ENCODE data around the gene LCE3E.
"Not testable (repeated sequence)": the region's sequence is repeated elsewhere in the genome, so short reads cannot be mapped to it uniquely, and the experiment has no call there.

The LCE3E gene

DNA sequence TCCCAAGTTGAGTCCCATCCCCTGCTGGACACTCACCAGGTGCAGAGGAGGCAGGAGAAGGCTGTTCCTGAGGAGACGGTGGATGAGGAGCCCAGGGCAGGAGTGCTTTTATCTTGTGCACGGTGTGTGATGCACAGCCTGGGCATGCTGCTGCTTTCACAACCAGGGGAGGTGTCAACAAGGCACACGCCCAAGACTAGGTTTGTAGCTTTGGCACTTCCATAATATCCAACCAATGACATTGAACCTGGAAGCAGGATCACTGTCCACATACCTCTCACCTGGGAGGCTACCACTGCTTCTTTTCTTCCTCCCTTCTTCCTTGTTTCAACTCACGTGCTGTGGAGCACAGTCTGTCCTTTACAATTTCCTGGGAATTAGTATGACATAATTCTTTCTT is 13.9 kb upstream of the LCE3E start, which contains the start of gene LCE3D:
Gene LCE3D (minus strand): TSS at position 84 of the 400 bp plus-strand sequence. CDS start 580 bp downstream, outside the sequence.
- H2BK15ac ChIP-seq (replicated peaks; ENCODE audit: low read depth) = no peak within 1 kb of the TSS
- no CpG with 5 or more reads among the region's 4 CpGs for WGBS (ENCODE audit: extremely low coverage, insufficient coverage, low lambda C conversion rate)
- no peaks in the 10 kb centered on the region for H3K27me3 ChIP-seq (ENCODE audit: insufficient read depth, low read length, poor library complexity)
- no peak within 1 kb of the TSS for H3K56ac ChIP-seq (ENCODE audit: low read length)
- H2AK5ac ChIP-seq (ENCODE audit: low read length) = no peak within 1 kb of the TSS
- no peak within 1 kb of the TSS for H2BK120ac ChIP-seq (ENCODE audit: low read depth, low read length)
- no peak within 1 kb of the TSS for H2BK5ac ChIP-seq (ENCODE audit: low read length)
- H3K79me1 ChIP-seq (ENCODE audit: low read length) = no peaks in the 10 kb centered on the region
- no peak within 1 kb of the TSS for H3K4me2 ChIP-seq (ENCODE audit: low read length)
- no peaks in the 10 kb centered on the region for H3K79me2 ChIP-seq (ENCODE audit: control insufficient read depth, insufficient read depth, low read length)
- no peak within 1 kb of the TSS for H3K4me3 ChIP-seq (ENCODE audit: low read length)
- H4K8ac ChIP-seq (ENCODE audit: low read depth, low read length) = no peak within 1 kb of the TSS
- DNase-seq = no peak
- no peak within 1 kb of the TSS for H3K23ac ChIP-seq (ENCODE audit: low read length)
- H3K4me1 ChIP-seq (ENCODE audit: control insufficient read depth, low read depth, low read length) = no peaks in the 10 kb centered on the region
- H4K5ac ChIP-seq (ENCODE audit: low read length) = no peak within 1 kb of the TSS
- no peak within 1 kb of the TSS for H3K4ac ChIP-seq (ENCODE audit: low read depth, low read length)
- H3K9ac ChIP-seq (ENCODE audit: low read length) = no peak within 1 kb of the TSS
- no peak within 1 kb of the TSS for H3K27ac ChIP-seq (ENCODE audit: low read depth, low read length)
- H3K36me3 ChIP-seq (ENCODE audit: control insufficient read depth, insufficient read depth, low read length) = no peaks in the 10 kb centered on the region
- no peak within 1 kb of the TSS for H3K18ac ChIP-seq (ENCODE audit: low read length)

DNA sequence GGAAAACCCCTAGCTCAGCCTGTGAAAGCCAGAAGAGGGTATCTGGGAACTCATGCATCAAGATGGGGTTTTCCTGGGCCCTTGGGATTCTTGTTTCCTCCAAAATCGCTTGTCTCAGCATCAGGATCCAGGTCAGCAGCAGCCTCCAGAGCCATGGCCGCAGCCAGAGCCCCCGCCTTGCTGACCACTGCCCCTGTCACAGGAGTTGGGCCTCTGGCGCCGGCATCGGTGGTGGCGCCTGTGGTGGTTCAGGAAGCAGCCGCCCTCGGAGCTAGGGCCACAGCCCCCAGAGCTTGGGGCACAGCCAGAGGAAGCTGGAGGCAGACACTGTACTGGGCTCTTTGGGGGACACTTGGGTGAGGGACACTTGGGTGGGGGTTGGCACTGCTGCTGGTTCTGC is 12.9 kb upstream of the LCE3E start:
- H4K5ac ChIP-seq (ENCODE audit: low read length); H3K79me2 ChIP-seq (ENCODE audit: control insufficient read depth, insufficient read depth, low read length); H3K4ac ChIP-seq (ENCODE audit: low read depth, low read length); H4K8ac ChIP-seq (ENCODE audit: low read depth, low read length); DNase-seq; H3K18ac ChIP-seq (ENCODE audit: low read length); H3K4me1 ChIP-seq (ENCODE audit: control insufficient read depth, low read depth, low read length); H3K27me3 ChIP-seq (ENCODE audit: insufficient read depth, low read length, poor library complexity); H3K4me2 ChIP-seq (ENCODE audit: low read length); H2AK5ac ChIP-seq (ENCODE audit: low read length); H3K79me1 ChIP-seq (ENCODE audit: low read length); H2BK5ac ChIP-seq (ENCODE audit: low read length); H3K56ac ChIP-seq (ENCODE audit: low read length); H3K4me3 ChIP-seq (ENCODE audit: low read length); H3K9ac ChIP-seq (ENCODE audit: low read length); H2BK15ac ChIP-seq (replicated peaks; ENCODE audit: low read depth); H2BK120ac ChIP-seq (ENCODE audit: low read depth, low read length); H3K36me3 ChIP-seq (ENCODE audit: control insufficient read depth, insufficient read depth, low read length); H3K27ac ChIP-seq (ENCODE audit: low read depth, low read length); H3K23ac ChIP-seq (ENCODE audit: low read length): not testable (repeated sequence)
- WGBS (ENCODE audit: extremely low coverage, insufficient coverage, low lambda C conversion rate) = no CpG with 5 or more reads among the region's 9 CpGs

DNA sequence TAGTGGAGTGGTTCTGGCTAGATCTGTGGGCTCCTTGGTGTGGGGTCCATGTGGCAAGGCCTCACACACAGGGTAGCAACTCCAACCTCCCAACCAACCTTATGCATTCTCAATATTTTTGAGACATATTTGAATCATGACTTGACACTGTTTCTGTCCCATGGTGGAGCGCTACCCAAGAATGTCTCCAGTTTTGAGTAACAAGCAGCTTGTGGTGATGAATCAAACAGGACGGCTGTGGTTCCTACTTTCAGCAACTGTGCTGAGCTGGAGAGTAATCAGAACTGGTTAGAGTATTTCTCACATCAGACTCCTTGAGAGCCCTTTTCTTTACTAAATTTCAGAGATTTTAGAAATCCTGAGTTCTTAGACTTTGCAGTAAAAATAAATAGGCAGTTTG is 10.6 kb upstream of the LCE3E start:
- Histone ChIP-seq H2AK5ac (ENCODE audit: low read length) (no peak overlapping the region), H3K36me3 (ENCODE audit: control insufficient read depth, insufficient read depth, low read length) (no peaks in the 10 kb centered on the region), H3K79me1 (ENCODE audit: low read length) (no peaks in the 10 kb centered on the region), H3K4me3 (ENCODE audit: low read length) (no peak overlapping the region), H2BK120ac (ENCODE audit: low read depth, low read length) (no peak overlapping the region), H4K8ac (ENCODE audit: low read depth, low read length) (no peak overlapping the region), H3K4me1 (ENCODE audit: control insufficient read depth, low read depth, low read length) (no peaks in the 10 kb centered on the region), H3K27ac (ENCODE audit: low read depth, low read length) (no peak overlapping the region), H3K23ac (ENCODE audit: low read length) (no peak overlapping the region), H3K4ac (ENCODE audit: low read depth, low read length) (no peak overlapping the region), H2BK5ac (ENCODE audit: low read length) (no peak overlapping the region), H4K5ac (ENCODE audit: low read length) (no peak overlapping the region), H3K27me3 (ENCODE audit: insufficient read depth, low read length, poor library complexity) (no peaks in the 10 kb centered on the region), H3K56ac (ENCODE audit: low read length) (no peak overlapping the region), H3K9ac (ENCODE audit: low read length) (no peak overlapping the region), H3K18ac (ENCODE audit: low read length) (no peak overlapping the region), H3K4me2 (ENCODE audit: low read length) (no peak overlapping the region), H2BK15ac (replicated peaks; ENCODE audit: low read depth) (no peak overlapping the region), H3K79me2 (ENCODE audit: control insufficient read depth, insufficient read depth, low read length) (no peaks in the 10 kb centered on the region)
- no CpG with 5 or more reads among the region's 2 CpGs for WGBS (ENCODE audit: extremely low coverage, insufficient coverage, low lambda C conversion rate)
- no peak for DNase-seq

DNA sequence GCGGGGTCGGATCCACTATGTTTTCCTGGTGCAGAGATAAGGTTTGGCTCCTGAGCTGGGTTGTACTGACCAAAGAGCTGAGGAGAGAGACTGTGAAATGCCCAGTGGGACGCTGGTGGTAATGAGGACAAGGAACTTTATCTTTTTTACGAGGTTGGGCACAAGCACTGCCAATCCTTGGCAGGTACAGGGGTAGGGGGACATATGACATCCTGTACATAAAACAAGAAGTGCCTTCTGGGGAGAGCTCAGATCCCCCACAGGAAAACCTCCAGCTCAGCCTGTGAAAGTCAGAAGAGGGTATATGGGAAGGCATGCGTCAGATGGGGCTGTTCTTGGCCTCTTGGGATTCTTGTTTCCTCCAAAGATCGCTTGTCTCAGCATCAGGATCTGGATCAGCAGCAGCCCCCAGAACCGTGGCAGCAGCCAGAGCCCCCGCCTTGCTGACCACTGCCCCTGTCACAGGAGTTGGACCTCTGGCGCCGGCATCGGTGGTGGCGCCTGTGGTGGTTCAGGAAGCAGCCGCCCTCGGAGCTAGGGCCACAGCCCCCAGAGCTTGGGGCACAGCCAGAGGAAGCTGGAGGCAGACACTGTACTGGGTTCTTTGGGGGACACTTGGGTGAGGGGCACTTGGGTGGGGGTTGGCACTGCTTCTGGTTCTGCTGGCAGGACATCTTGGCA is 905 bp downstream of the LCE3E start:
- Histone ChIP-seq H3K27ac (ENCODE audit: low read depth, low read length) (no peak overlapping the region), H2AK5ac (ENCODE audit: low read length) (no peak overlapping the region), H3K4ac (ENCODE audit: low read depth, low read length) (no peak overlapping the region), H2BK120ac (ENCODE audit: low read depth, low read length) (no peak overlapping the region), H3K23ac (ENCODE audit: low read length) (no peak overlapping the region), H4K8ac (ENCODE audit: low read depth, low read length) (no peak overlapping the region), H3K79me2 (ENCODE audit: control insufficient read depth, insufficient read depth, low read length) (no peaks in the 10 kb centered on the region), H3K4me2 (ENCODE audit: low read length) (no peak overlapping the region), H3K56ac (ENCODE audit: low read length) (no peak overlapping the region), H3K79me1 (ENCODE audit: low read length) (no peaks in the 10 kb centered on the region), H3K27me3 (ENCODE audit: insufficient read depth, low read length, poor library complexity) (no peaks in the 10 kb centered on the region), H3K4me1 (ENCODE audit: control insufficient read depth, low read depth, low read length) (no peaks in the 10 kb centered on the region), H4K5ac (ENCODE audit: low read length) (no peak overlapping the region), H3K4me3 (ENCODE audit: low read length) (no peak overlapping the region), H3K36me3 (ENCODE audit: control insufficient read depth, insufficient read depth, low read length) (no peaks in the 10 kb centered on the region), H2BK5ac (ENCODE audit: low read length) (no peak overlapping the region), H3K9ac (ENCODE audit: low read length) (no peak overlapping the region), H2BK15ac (replicated peaks; ENCODE audit: low read depth) (no peak overlapping the region), H3K18ac (ENCODE audit: low read length) (no peak overlapping the region)
- no CpG with 5 or more reads among the region's 14 CpGs for WGBS (ENCODE audit: extremely low coverage, insufficient coverage, low lambda C conversion rate)
- DNase-seq = no peak

DNA sequence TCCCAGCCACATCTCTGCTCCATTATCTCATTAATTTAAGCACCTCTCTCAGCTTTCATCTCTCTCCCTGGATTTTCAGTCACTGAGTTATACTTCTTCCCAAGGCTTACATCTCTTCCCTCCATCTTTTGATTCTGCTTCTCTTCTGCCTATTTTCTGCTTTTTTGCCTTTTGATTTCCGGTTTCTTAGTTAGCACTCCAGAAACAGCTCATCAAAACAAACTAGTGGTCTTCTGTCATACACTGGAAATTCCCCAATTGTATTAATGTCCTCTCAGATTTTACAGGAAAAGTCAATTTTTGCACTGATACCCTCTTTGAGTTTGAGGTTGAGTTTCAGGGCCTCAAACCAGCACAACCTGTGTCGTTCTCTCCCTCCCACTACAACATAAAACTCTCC is 1.5 kb downstream of the LCE3E start:
- Histone ChIP-seq H3K4me2 (ENCODE audit: low read length) (no peak overlapping the region), H3K79me1 (ENCODE audit: low read length) (no peaks in the 10 kb centered on the region), H4K8ac (ENCODE audit: low read depth, low read length) (no peak overlapping the region), H3K4me3 (ENCODE audit: low read length) (no peak overlapping the region), H2BK5ac (ENCODE audit: low read length) (no peak overlapping the region), H3K27me3 (ENCODE audit: insufficient read depth, low read length, poor library complexity) (no peaks in the 10 kb centered on the region), H3K23ac (ENCODE audit: low read length) (no peak overlapping the region), H3K9ac (ENCODE audit: low read length) (no peak overlapping the region), H3K18ac (ENCODE audit: low read length) (no peak overlapping the region), H3K36me3 (ENCODE audit: control insufficient read depth, insufficient read depth, low read length) (no peaks in the 10 kb centered on the region), H4K5ac (ENCODE audit: low read length) (no peak overlapping the region), H2AK5ac (ENCODE audit: low read length) (no peak overlapping the region), H2BK120ac (ENCODE audit: low read depth, low read length) (no peak overlapping the region), H3K27ac (ENCODE audit: low read depth, low read length) (no peak overlapping the region), H2BK15ac (replicated peaks; ENCODE audit: low read depth) (no peak overlapping the region), H3K56ac (ENCODE audit: low read length) (no peak overlapping the region), H3K79me2 (ENCODE audit: control insufficient read depth, insufficient read depth, low read length) (no peaks in the 10 kb centered on the region), H3K4me1 (ENCODE audit: control insufficient read depth, low read depth, low read length) (no peaks in the 10 kb centered on the region), H3K4ac (ENCODE audit: low read depth, low read length) (no peak overlapping the region)
- no peak for DNase-seq
- no CpG with 5 or more reads among the region's 2 CpGs for WGBS (ENCODE audit: extremely low coverage, insufficient coverage, low lambda C conversion rate)

DNA sequence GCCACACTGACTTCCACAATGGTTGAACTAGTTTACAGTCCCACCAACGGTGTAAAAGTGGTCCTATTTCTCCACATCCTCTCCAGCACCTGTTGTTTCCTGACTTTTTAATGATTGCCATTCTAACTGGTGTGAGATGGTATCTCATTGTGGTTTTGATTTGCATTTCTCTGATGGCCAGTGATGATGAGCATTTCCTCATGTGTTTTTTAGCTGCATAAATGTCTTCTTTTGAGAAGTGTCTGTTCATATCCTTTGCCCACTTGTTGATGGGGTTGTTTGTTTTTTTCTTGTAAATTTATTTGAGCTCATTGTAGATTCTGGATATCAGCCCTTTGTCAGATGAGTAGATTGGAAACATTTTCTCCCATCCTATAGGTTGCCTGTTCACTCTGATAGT is 18.2 kb downstream of the LCE3E start:
- no CpG with 5 or more reads among the region's 1 CpG for WGBS (ENCODE audit: extremely low coverage, insufficient coverage, low lambda C conversion rate)
- not testable (repeated sequence) for DNase-seq

More for the DNA sequence above, 18.2 kb downstream of the LCE3E start:
- H3K56ac ChIP-seq (ENCODE audit: low read length); H3K9ac ChIP-seq (ENCODE audit: low read length); H3K79me1 ChIP-seq (ENCODE audit: low read length); H2AK5ac ChIP-seq (ENCODE audit: low read length); H3K79me2 ChIP-seq (ENCODE audit: control insufficient read depth, insufficient read depth, low read length); H2BK5ac ChIP-seq (ENCODE audit: low read length); H3K4ac ChIP-seq (ENCODE audit: low read depth, low read length); H3K4me2 ChIP-seq (ENCODE audit: low read length); H3K18ac ChIP-seq (ENCODE audit: low read length); H2BK15ac ChIP-seq (replicated peaks; ENCODE audit: low read depth); H3K4me1 ChIP-seq (ENCODE audit: control insufficient read depth, low read depth, low read length); H3K27ac ChIP-seq (ENCODE audit: low read depth, low read length); H3K36me3 ChIP-seq (ENCODE audit: control insufficient read depth, insufficient read depth, low read length); H3K4me3 ChIP-seq (ENCODE audit: low read length); H4K5ac ChIP-seq (ENCODE audit: low read length); H2BK120ac ChIP-seq (ENCODE audit: low read depth, low read length); H3K27me3 ChIP-seq (ENCODE audit: insufficient read depth, low read length, poor library complexity); H3K23ac ChIP-seq (ENCODE audit: low read length); H4K8ac ChIP-seq (ENCODE audit: low read depth, low read length): not testable (repeated sequence)

Data from mesendoderm (in vitro differentiated cells).